Upper lobe of left lung (tissue), 4 donors: ENCODE data around the gene SCAF4.

Source experiments
- POLR2A ChIP-seq, 4 donors: fragments of 450-650 bp; IDR thresholded peaks; one replicate each; pipeline ENCODE4 v1.5.1; 2016 to 2017; ENCODE audit warnings: antibody characterized with exemption in 4 of 4, mild to moderate bottlenecking in 2 of 4
- POLR2AphosphoS5 ChIP-seq, 2 donors: sonication (generic); formaldehyde crosslinking; IDR thresholded peaks; one replicate each; pipeline ENCODE4 v1.5.1; 2017; ENCODE audit warnings: antibody characterized with exemption in 2 of 2
- TF ChIP-seq, protein P1 (sequence below), 6 experiments: fragments of 450-650 bp in 4 of 6; fragments of 200-600 bp in 2 of 6; sonication (generic) in 2 of 6; IDR thresholded peaks; one replicate each; pipeline ENCODE4 v1.5.1; 2016 to 2019; ENCODE audit warnings: antibody characterized with exemption in 6 of 6

GRCh38 chr21:31629972-31630711 is 101.8 kb downstream of the SCAF4 start:
- TF ChIP-seq POLR2A (IDR thresholded peaks at IDR 0.05): no peak
- TF ChIP-seq POLR2AphosphoS5 (IDR thresholded peaks at IDR 0.05): no peak
- TF ChIP-seq, protein P1, sequence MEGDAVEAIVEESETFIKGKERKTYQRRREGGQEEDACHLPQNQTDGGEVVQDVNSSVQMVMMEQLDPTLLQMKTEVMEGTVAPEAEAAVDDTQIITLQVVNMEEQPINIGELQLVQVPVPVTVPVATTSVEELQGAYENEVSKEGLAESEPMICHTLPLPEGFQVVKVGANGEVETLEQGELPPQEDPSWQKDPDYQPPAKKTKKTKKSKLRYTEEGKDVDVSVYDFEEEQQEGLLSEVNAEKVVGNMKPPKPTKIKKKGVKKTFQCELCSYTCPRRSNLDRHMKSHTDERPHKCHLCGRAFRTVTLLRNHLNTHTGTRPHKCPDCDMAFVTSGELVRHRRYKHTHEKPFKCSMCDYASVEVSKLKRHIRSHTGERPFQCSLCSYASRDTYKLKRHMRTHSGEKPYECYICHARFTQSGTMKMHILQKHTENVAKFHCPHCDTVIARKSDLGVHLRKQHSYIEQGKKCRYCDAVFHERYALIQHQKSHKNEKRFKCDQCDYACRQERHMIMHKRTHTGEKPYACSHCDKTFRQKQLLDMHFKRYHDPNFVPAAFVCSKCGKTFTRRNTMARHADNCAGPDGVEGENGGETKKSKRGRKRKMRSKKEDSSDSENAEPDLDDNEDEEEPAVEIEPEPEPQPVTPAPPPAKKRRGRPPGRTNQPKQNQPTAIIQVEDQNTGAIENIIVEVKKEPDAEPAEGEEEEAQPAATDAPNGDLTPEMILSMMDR (IDR thresholded peaks at IDR 0.05): no peak
